GM18951 (cell line): ENCODE measurements around the gene GRM5.

ENCODE experiments used
- POLR2A ChIP-seq: IDR thresholded peaks from 4 replicates; pipeline ENCODE4 v1.6.1; 2011; ENCODE audit warnings: mild to moderate bottlenecking; ENCODE audit not compliant: insufficient read length, insufficient read depth; ENCODE audit errors: extremely low read depth
- in situ Hi-C: fragments of 300-500 bp; cut with MboI; formaldehyde crosslinking; loops from one replicate; pipeline ENCODE4 v1.12.0; 2022; ENCODE audit warnings: low sequenced_read_pairs, mixed read lengths, inconsistent platforms; ENCODE audit not compliant: unreplicated experiment

GRM5 gene

DNA sequence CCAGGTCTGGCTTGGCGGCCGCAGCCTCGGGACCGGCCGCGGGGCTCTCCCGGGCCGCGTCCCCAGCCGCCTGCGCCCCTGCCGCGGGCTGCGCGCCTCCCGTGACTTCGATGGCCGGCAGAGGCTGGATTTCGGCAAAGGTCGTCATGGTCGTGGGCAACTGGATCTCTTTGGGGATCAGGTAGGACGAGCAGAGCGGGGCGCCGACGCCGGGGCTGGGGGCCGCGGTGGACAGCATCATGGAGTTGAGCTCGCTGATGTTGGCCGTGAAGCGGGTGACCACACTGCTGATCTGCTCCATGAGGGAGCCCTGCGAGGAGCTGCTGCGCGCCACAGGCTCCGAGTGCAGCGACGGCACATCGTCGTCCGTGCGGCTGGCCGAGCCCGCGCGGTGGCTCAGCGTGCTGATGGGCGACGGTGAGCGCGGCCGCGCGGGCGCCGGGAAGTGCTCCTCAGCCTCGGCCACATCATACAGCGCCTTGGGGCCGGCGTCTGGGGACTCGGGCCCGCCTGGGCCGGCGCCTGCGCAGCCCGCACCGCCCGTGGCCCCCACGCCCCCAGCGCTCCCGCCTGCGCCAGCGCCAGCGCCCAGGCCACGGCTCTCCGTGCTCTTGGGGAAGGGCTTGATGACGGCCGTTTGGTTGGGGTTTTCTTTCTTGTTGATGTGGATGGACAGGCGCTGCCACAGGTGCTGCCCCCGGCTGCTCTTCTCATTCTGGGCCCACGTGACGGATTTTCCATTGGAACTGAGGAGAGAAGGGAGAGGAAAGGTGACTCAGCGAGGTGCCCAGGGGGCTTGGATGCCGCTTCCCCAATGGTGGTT is 556.8 kb downstream of the GRM5 start:
- in situ Hi-C loops = no loop called here
- no peak for TF ChIP-seq POLR2A

- in situ Hi-C loops = no loop called here
- TF ChIP-seq POLR2A = no peak
Observed at GRCh38 chr11:88508418-88508758, 557.4 kb downstream of the GRM5 start.

- in situ Hi-C loops = no loop called here
- no peak for TF ChIP-seq POLR2A
Observed at GRCh38 chr11:88507771-88508417, 557.9 kb downstream of the GRM5 start.

DNA sequence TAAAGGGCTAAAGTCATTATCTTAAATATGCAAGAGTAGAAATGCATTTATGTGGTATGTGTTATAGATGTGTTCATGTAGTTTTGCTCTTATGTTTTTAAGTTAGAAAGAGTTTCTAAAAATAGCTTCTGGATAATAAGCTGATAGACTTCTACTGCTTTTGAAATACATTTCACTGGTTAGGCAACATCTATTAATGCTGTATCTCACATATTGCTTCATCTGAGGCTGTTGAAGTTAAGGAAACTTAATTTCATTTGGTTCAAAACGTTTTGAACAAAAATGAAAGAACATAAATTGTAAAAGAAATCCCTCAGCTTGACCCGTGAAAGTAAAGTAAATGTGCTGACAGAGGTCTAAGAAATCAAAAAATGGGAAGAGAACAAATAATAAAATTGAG is 564.2 kb downstream of the GRM5 start:
- no peak for TF ChIP-seq POLR2A
- in situ Hi-C loops = no loop called here

GRCh38 chr11:88495836-88496235 is 569.9 kb downstream of the GRM5 start:
- TF ChIP-seq POLR2A = no peak
- in situ Hi-C loops = no loop called here

DNA sequence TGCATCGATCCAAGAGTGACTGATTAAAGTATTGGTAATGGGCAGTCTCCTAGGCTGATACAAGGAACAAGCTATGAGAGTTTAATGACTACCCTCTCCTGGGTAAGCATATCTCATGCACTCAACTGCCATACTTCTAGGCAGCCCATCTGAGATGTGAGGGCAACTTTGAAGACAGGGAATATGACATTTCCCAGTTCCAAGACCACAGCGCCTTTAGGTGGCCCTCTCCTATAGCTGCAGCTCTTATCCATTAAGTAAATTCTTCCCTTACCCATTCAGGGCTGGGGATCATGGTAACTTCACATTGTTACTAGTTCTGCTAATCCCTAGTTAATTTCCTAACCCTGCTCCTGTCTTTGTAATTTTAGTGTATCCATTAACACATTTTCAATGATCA is 570.9 kb downstream of the GRM5 start:
- in situ Hi-C loops = no loop called here
- no peak for TF ChIP-seq POLR2A

GRCh38 chr11:88491674-88492073 is 574.1 kb downstream of the GRM5 start:
- in situ Hi-C loops = no loop called here
- TF ChIP-seq POLR2A = no peak

GRCh38 chr11:88489030-88489429 is 576.8 kb downstream of the GRM5 start:
- in situ Hi-C loops = no loop called here

GRCh38 chr11:88487646-88488045 is 578.1 kb downstream of the GRM5 start:
- in situ Hi-C loops = no loop called here

More at GRCh38 chr11:88489030-88489429, 576.8 kb downstream of the GRM5 start:
- no peak for TF ChIP-seq POLR2A

GRCh38 chr11:88484873-88485621 is 580.7 kb downstream of the GRM5 start:
- no peak for TF ChIP-seq POLR2A
- in situ Hi-C loops = no loop called here

More at GRCh38 chr11:88487646-88488045, 578.1 kb downstream of the GRM5 start:
- TF ChIP-seq POLR2A = no peak

GRCh38 chr11:88482871-88483301 is 582.9 kb downstream of the GRM5 start:
- in situ Hi-C loops = no loop called here
- no peak for TF ChIP-seq POLR2A

- in situ Hi-C loops = no loop called here
- TF ChIP-seq POLR2A = no peak
Observed at GRCh38 chr11:88480223-88480622, 585.6 kb downstream of the GRM5 start.

DNA sequence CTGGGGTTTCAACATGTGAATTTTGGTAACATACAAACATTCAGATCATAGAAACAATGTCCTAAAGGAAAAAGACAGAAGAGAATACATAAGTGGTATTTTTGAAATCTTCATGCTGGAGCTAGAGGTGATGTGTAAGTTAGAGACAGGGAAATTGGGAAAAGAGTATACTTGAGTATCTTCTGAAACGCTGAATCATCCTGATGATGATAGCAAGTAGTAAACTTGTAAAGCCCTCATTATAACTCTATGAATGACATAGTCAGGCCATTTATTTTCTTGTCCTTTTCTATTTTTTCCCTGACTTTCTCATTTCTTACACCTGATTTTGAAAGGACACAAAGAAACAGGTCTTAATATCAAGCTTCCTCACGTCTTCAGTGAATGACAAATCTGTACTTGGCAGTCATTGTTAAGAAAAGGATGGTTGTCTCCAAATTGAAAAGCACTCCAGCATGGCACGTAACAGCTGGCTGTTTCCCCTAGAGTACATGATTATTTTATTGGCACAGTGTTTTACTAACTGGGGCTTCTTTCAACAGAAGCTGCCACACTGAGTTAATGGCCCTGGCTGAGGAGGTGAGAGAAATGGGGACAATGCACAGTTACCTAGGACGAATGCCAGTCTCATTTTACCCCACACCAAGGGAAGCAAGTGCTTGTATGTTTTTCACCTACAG is 587.5 kb downstream of the GRM5 start:
- no peak for TF ChIP-seq POLR2A

More for the DNA sequence above, 587.5 kb downstream of the GRM5 start:
- in situ Hi-C loops = no loop called here
